HG03103 (cell line): Measurements from ENCODE around the gene DNAJB8.

Experiments
- ATAC-seq: cut with Tn5 transposase; IDR thresholded peaks from one replicate; pipeline ENCODE4 v1.9.1; 2021; ENCODE audit warnings: low read depth; ENCODE audit not compliant: unreplicated experiment

The DNAJB8 gene

GRCh38 chr3:128484404-128485281, 18.0 kb upstream of the DNAJB8 start:
- no peak for ATAC-seq

GRCh38 chr3:128483657-128484403, 17.1 kb upstream of the DNAJB8 start:
- ATAC-seq = no peak

DNA sequence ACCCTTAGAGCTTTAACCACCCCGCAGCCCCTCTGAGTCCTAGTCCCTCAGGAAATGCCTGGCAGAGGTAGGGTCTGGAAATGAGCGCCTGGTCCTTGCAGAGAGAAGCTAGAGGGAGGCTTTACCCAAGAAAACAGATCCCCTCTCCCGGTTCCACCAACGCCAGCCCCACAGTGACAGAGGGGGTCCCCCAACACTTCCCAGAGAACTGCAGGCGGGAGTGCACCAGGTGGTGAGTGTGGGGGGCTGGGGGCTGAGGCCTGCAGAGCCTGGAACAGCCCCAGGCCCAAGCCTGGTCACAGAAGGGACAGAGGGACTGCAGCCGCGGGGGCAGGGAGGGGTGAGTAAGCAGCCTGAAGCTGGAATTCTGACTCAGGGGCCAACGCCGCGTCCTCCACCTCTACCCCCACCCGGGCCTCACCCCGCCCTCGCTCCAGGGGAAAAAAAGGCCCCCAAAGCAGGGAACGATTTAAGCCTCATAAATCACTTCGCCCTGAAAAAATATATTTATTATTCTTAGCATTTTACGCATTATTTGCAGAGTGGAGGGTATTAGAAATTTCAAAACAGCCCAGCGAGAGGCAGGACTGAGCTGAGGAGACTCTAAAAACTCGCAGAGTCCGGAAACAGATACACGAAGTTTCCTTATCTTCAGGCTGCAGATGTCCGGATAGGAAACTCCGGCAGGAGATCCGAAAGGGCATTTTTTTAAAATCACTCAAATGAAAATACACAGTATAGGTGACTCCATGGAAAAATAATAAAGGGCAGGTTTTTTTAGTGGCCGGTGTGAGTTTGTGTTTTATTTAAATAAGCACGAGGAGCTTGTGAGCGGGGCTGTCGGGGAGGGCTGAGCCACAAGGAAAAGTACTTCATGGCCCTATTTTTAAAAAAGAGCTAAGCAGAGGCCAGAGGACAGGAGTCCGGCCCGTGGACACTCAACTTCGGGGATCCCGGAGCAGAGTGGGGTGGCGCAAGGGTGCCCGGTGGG, 16.3 kb upstream of the DNAJB8 start:
- ATAC-seq = no peak

DNA sequence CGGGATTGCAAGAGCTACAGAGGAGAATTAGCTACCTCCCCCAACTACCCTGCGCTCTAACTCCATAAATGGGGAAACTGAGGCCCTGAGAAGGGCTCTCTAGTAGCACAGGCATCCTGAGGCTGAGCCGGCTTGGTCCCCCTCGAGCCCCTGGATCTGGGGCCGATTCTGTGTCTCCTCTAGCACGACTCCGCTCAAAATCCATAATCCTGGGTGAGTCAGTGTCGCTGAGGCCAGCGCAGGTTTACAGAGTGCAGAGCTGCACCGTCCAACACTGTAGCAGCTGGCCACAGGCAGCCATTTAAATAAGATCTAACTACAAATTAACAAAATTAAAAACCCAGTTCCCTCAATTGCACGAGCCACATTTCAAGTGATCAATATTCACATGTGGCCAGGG, 15.5 kb upstream of the DNAJB8 start:
- no peak for ATAC-seq

- ATAC-seq = no peak
Observed at GRCh38 chr3:128481438-128481942, 14.8 kb upstream of the DNAJB8 start.

- no peak for ATAC-seq
Observed at GRCh38 chr3:128480717-128481437, 14.2 kb upstream of the DNAJB8 start.

- no peak for ATAC-seq
Observed at GRCh38 chr3:128480278-128480677, 13.6 kb upstream of the DNAJB8 start.

DNA sequence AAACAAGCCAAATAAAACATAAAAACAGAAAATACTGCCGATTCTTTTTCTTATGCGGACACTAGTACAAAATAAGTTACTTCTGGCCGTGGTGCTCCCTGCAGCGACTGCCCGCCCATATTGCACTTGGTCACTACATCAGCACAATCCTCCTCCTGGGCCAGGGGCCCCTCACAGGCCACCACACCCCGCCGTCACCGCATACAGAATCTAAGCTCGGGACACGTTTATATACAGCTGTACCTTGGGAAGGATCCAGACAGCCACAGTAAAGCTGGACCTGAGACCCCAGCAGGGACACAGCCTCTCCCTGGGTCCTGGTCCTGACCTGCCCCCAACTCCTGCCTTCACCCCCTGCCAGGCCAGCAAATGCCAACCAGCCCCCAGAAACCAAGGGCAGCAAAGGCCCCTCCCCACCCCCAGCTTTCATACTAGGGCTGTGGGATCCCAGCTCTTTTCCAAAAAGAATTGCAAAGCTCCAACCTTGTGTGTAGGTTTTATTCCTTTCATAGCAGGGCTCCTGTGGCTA, 12.9 kb upstream of the DNAJB8 start:
- ATAC-seq = no peak

- no peak for ATAC-seq
Observed at GRCh38 chr3:128478576-128479506, 12.2 kb upstream of the DNAJB8 start.

DNA sequence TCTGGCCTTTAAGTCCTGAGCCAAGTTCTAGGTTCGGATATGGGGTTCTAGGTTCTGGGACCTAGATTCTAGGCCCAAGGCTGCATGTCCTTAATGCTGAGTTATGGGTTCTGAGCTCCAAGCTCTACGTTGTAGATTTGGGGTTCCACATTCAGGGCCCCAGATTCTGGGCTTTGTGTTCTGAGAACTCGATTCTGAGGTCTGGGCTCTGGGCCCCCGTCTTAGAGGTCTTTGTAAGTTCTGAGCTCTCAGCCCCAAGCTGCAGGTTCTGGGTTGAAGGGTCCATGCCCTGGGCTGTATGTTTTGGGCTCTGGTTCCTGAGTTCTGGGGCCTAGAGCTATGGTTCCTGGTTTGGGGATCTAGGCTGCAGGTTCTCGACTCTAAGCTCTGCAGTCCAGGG, 10.0 kb upstream of the DNAJB8 start:
- no peak for ATAC-seq

DNA sequence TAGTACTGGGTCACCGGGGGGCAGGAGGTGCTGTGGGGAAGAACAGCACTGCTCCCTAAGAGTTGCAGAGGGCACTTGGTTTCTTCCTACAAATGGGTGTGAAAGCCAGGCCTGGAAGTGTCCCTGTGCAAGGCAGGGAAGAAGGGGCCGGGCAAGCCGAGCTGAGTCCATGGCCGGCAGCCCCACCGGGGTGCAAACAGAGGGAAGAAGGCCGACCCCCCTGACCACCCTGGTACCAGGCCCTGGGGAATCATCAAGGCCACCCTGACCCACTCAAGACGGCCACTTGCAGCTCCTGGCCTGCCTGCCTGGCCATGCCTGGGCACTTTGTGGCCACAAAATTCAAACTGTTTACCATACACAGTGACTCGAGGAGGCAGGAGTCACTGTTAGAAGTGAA, 8.7 kb upstream of the DNAJB8 start:
- no peak for ATAC-seq

DNA sequence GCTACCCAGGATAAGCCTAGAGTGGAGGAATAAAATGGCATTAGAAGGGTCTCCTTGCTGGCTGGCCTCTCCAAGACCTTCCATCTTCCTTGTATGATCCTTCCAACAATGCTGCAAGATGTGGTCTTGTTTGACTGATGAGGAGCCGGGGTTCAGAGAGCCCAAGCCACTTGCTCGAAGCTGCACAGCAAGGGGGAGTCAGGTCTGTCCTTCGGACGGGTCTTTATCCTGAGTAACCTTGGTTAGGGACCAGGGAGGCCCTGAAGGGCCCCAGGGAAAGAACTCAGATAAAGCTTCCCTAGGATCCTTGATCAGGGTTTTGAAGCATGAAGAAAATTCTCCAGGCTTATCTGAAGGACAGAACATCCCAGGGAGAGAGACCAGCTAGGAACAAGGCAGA, 7.0 kb upstream of the DNAJB8 start:
- ATAC-seq = no peak

DNA sequence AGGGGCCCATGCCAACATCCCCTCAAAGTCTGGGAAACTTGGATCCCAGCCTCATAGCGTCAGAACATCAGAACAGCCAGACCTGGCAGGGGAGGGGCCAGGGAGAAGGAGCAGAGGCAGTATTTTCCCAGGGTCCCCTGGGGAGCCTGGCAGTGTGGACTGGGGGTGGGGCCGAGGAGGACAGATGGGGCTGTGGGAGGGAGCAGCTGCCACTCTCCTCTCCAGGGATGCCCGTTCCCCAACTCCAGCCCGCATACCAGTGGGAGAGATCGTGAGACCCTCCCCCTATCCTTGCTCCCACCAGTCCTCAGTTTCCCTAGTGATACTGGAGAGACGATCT, 6.5 kb upstream of the DNAJB8 start:
- no peak for ATAC-seq

DNA sequence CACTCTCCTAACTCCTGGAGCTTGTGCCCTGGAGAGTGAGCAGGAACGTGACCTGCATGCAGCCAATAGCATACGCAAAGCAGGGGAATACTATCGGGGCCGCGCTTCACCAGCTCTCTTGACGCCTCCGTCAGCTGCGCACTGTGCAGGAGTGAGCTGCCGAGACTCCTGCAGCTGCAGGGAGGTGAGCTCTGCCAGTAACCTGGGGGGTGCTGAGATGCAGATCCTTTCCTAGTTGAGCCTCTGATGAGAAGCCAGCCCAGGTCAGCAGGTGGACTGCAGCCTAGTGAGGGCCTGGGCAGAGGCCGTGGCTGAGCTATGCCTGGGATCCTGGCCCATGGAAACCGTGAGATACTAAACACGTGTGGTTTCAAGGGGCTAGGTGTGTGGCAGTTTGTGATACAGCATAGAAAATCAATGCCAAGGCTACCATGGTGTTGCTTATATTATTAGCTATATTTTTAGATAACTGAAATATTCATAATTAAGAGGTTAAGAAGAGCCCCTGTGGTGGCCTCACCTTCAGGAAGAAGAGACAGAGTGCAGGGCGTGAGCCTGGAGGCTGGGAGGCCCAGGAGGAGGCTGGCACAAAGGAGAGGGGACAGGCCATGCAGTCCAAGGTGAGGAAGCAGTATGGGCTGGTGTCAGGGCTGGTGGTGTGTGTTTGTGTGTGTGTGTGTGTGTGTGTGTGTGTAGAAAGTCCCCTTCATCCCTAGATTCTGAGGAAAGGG, 5.9 kb upstream of the DNAJB8 start:
- ATAC-seq = no peak

- no peak for ATAC-seq
Observed at GRCh38 chr3:128471720-128472119, 5.0 kb upstream of the DNAJB8 start.

GRCh38 chr3:128471110-128471509, 4.4 kb upstream of the DNAJB8 start:
- ATAC-seq = no peak

DNA sequence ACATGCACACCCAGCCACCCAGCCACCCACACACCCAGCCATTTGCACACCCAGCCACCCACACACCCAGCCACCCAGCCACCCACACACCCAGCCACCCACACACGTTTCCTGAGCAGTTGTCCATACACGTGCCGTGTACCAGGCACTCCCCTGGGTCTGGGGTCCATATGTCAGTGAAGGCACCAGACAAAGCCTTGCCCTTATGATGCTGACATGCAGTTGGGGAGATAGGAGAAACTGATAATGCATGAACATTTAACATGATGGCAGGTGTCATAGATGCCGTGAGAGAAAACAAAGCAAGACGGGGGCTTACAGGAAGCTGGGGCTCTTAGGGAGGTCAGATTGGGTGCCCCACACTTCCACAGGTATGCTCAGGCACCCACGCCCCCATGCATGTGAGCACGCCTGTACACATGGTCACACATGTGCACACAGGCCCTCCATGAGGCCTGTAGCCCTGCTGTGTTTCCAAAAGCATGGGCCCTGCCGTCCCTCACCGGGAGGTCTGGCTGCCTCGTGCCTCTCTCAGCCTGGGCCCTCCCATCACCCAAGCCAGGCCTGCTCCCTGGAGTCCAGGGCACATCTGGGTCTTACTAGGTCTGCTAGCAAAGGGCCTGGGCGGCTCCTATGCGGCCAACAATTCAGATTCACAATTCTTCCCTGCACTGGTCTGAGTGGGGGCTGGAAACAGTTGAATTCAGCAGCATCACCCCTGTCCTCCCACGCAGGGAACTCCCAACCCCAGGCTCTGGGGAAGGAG, 3.6 kb upstream of the DNAJB8 start:
- no peak for ATAC-seq
